Mesothelial cell of epicardium (in vitro differentiated cells): Measurements from ENCODE around the gene HNRNPH2. TPM values are rescaled to one million over a fixed set of nuclear protein-coding genes. Genes with fewer than 3 reads are reported as not detected.

Experiments
- DNase-seq, 2 experiments: peaks; one replicate each; pipeline ENCODE4 v3.0.0; 2021; ENCODE audit warnings: low spot score in 2 of 2; ENCODE audit not compliant: unreplicated experiment in 2 of 2
- H3K27ac Mint-ChIP-seq: 2 replicates; pipeline ENCODE4 v1.8.0; 2021; ENCODE audit warnings: mixed read lengths
- H3K27me3 Mint-ChIP-seq: 2 replicates; pipeline ENCODE4 v1.8.0; 2021; ENCODE audit warnings: low read depth, mixed read lengths
- H3K36me3 Mint-ChIP-seq: 2 replicates; pipeline ENCODE4 v1.8.0; 2021; ENCODE audit warnings: mixed read lengths
- H3K4me1 Mint-ChIP-seq: 2 replicates; pipeline ENCODE4 v1.8.0; 2021; ENCODE audit warnings: mixed read lengths
- H3K4me3 Mint-ChIP-seq: 2 replicates; pipeline ENCODE4 v1.8.0; 2021; ENCODE audit warnings: mild to moderate bottlenecking, moderate library complexity, mixed read lengths
- H3K9me3 Mint-ChIP-seq: 2 replicates; pipeline ENCODE4 v1.8.0; 2021; ENCODE audit warnings: mixed read lengths
- CTCF ChIP-seq: fragments of 200-600 bp; sonication (generic); IDR thresholded peaks from one replicate; pipeline ENCODE4 v1.5.0; 2021; ENCODE audit warnings: antibody characterized with exemption; ENCODE audit not compliant: unreplicated experiment
- total RNA-seq: library from RNA; stranded (reverse); gene quantifications from 3 replicates; pipeline ENCODE4 v1.2.1, GENCODE V29; 2021

HNRNPH2 gene
- total RNA-seq, 1 donor from 2014 or later, result 63.0 TPM

DNA sequence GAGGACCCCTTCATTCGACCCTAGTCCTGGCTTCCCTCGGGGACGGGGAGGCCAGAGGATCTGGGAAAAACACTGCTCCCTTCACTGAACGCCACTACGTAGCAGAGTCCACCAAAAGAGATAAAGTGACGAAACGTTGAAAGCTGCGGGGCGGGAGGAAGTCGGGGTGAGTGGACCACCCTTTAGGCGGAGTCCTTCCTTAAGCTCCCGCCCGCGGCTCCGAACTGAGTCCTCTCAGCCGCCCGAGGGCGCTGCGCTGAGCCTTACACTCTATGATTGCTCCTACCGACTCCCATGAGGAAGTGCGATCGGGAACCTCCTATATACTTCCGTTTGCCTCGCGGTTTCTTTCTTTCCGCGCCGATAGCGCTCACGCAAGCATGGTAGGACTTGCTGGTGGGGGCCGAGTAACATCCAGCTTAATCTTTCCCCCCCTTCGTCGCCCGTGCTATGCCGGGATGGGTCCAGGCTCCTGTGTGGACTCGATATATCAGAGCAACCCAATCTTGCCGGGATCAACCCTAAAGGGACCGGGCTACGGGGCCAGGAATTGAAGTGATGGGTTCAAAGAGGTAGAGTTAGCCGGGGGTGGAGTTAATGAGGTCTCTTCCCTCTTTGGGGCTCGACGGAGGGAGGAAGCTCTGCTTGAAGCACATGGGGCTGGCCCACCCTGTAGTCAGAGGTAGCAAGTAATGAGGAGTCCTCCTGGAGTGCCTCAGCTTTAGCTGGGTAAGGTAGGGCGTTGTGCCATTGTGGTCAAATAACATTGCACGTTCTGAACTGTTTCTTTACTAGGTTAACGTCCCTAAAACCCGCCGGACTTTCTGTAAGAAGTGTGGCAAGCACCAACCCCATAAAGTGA is 17.1 kb upstream of the HNRNPH2 start, which contains the start of gene RPL36A:
TSS of gene RPL36A (plus strand) at position 348 of the 862 bp plus-strand sequence. CDS start at position 381, 33 bp downstream.
- TF ChIP-seq CTCF, result peak; percentile 34
- Mint-ChIP-seq H3K27ac (peak within 1 kb of the TSS; percentile 93), H3K36me3 (peaks cover 6% of the 10 kb centered on the region), H3K4me3 (peak within 1 kb of the TSS; percentile 94), H3K4me1 (peaks cover 13% of the 10 kb centered on the region), H3K27me3 (no peaks in the 10 kb centered on the region), H3K9me3 (no peaks in the 10 kb centered on the region)
- DNase-seq, result peak; percentile 59 to 77

DNA sequence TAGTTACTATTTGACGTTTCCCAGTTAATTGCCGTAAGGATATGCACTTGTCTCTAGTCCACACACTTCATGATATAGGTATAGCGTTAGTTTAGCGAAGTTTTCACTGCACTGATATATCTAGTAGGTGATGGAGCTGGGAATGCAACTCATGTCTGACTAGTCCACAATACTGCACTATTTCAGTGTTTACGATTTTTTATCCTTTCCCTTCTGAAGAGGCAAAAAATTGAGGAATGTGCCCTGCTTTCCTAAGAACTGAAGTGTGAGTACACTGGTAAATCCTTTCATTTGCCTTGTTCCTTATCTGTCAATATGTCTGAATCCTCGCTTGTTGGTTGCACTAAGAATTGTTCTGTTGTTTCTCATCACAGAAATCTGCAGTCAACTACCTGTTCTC is 16.2 kb upstream of the HNRNPH2 start:
- H3K27me3 Mint-ChIP-seq, result no peaks in the 10 kb centered on the region
- no peaks in the 10 kb centered on the region for H3K9me3 Mint-ChIP-seq
- TF ChIP-seq CTCF, result no peak
- H3K4me1 Mint-ChIP-seq, result peaks cover 13% of the 10 kb centered on the region
- peaks cover 6% of the 10 kb centered on the region for H3K36me3 Mint-ChIP-seq
- peak overlapping the region; percentile 94 for H3K4me3 Mint-ChIP-seq
- peak overlapping the region; percentile 93 for H3K27ac Mint-ChIP-seq
- DNase-seq, result no peak

DNA sequence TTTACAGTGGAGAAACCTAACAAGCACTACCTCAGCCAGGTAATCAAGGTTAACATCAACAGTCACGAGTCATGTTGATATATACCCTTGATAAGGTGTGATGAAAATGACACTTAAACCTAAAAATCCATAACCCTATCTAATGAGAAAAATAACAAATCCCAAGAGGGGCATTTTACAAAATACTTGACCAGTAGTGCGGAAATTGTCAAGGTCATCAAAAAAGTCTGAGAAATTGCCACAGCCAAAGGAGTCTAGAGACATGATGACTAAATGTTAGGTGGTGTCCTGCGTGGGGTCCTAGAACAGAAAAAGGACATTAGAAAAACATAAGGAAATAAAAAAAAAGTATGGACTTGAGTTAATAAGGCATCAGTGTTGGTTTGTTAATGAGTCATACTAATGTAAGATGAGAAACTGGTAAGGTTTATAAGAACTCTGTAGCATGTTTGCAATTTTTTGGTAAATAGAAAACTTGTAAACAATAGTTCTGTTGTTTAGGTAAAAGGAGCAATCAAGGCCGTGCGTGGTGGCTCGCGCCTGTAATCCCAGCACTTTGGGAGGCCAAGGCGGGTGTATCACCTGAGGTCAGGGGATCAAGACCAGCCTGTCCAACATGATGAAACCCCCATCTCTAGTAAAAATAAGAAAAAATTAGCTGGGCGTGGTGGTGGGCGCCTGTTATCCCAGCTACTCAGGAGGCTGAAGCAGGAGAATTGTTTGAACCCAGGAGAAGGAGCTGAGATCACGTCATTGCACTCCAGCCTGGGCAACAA is 14.3 kb upstream of the HNRNPH2 start:
- no peak overlapping the region for H3K4me3 Mint-ChIP-seq

DNA sequence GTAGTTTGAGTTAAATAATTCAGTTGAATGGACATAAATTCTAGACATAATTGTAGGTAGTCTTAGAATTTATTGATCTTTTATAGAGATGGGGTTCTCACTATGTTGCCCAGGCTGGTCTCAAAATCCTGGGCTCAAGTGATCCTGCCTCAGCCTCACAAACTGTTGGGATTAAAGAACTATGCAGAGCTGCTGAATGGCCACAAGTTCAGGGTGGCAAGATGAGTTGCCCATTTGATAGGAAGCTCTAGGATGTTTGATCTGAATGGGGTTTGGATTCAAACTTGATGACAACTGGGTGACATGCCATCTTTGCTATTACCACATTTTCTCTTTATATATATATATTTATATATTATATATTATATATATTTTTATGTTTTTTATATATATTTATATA is 13.7 kb upstream of the HNRNPH2 start:
- DNase-seq, result no peak
- peaks cover 2% of the 10 kb centered on the region for H3K9me3 Mint-ChIP-seq
- no peak overlapping the region for H3K27ac Mint-ChIP-seq
- no peak for TF ChIP-seq CTCF
- peaks cover 13% of the 10 kb centered on the region for H3K4me1 Mint-ChIP-seq
- peaks cover 8% of the 10 kb centered on the region for H3K36me3 Mint-ChIP-seq
- H3K27me3 Mint-ChIP-seq, result no peaks in the 10 kb centered on the region
- no peak overlapping the region for H3K4me3 Mint-ChIP-seq

More for the DNA sequence above, 14.3 kb upstream of the HNRNPH2 start:
- no peak for TF ChIP-seq CTCF
- no peaks in the 10 kb centered on the region for H3K27me3 Mint-ChIP-seq
- peak overlapping the region; percentile 72 for H3K27ac Mint-ChIP-seq
- no peaks in the 10 kb centered on the region for H3K9me3 Mint-ChIP-seq
- H3K4me1 Mint-ChIP-seq, result peaks cover 13% of the 10 kb centered on the region
- H3K36me3 Mint-ChIP-seq, result peaks cover 6% of the 10 kb centered on the region
- DNase-seq, result no peak

DNA sequence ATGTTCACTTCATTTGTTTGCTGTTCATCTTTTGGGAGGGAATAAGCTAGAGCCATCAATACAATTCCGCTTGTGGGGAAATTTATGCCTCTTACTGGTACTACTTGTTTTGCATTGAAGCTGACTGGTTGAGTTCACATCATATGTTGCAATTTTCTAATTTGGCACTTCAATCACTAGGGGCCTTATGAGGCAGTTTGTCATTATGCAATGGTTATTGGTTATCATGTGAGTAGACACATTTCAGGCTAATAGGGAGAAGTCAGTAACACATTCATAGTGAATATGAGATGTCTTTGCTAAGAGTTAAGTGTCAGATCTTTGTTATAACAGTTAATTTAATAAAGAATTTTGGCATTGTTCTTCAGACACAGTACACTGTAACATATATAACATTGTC is 12.2 kb upstream of the HNRNPH2 start:
- Mint-ChIP-seq H3K36me3 (peaks cover 16% of the 10 kb centered on the region), H3K4me3 (no peak overlapping the region), H3K27ac (no peak overlapping the region), H3K4me1 (peaks cover 10% of the 10 kb centered on the region), H3K27me3 (no peaks in the 10 kb centered on the region), H3K9me3 (peaks cover 6% of the 10 kb centered on the region)
- DNase-seq, result no peak
- no peak for TF ChIP-seq CTCF
